K562 (cell line): Measurements from ENCODE around the gene LGALS12. TPM values are rescaled to one million over a fixed set of nuclear protein-coding genes. Genes with fewer than 3 reads are reported as not detected.

Source experiments
- CC2D1A ChIP-seq: fragments of 450-650 bp; IDR thresholded peaks from 2 replicates; pipeline ENCODE4 v1.6.1; 2017; ENCODE audit warnings: mild to moderate bottlenecking
- CSDE1 ChIP-seq, 2 experiments: fragments of 450-650 bp; IDR thresholded peaks; 2 replicates each; pipeline ENCODE4 v1.6.1; 2016; ENCODE audit warnings: mild to moderate bottlenecking in 1 of 2
- GTF3C2 ChIP-seq: IDR thresholded peaks from 3 replicates; pipeline ENCODE4 v1.6.1; 2011; ENCODE audit warnings: borderline replicate concordance, mild to moderate bottlenecking, moderate library complexity; ENCODE audit not compliant: insufficient read length; ENCODE audit errors: extremely low read depth
- LARP7 ChIP-seq: fragments of 450-650 bp; IDR thresholded peaks from 2 replicates; pipeline ENCODE4 v1.6.1; 2016
- NCOA2 ChIP-seq, 2 experiments: fragments of 450-650 bp; IDR thresholded peaks; 2 replicates each; pipeline ENCODE4 v1.6.1; 2018; ENCODE audit warnings: mild to moderate bottlenecking in 2 of 2, moderate library complexity in 1 of 2; ENCODE audit not compliant: partially characterized antibody in 2 of 2
- NFE2L1 ChIP-seq: fragments of 450-650 bp; IDR thresholded peaks from 2 replicates; pipeline ENCODE4 v1.6.1; 2016; ENCODE audit warnings: missing genetic modification characterization, low read depth, mild to moderate bottlenecking, missing compliant biosample characterization, moderate library complexity, borderline replicate concordance
- NR2C2 ChIP-seq, 2 experiments: fragments of 200-800 bp in 1 of 2; sonication (Bioruptor generic) in 1 of 2; sonication (generic) in 1 of 2; formaldehyde crosslinking in 1 of 2; IDR thresholded peaks; 2 replicates each; pipeline versions ENCODE4 v1.6.1 to v1.8.0; 2016 to 2022; ENCODE audit warnings: mild to moderate bottlenecking in 1 of 2, missing compliant biosample characterization in 1 of 2, missing genetic modification characterization in 1 of 2, missing genetic modification reagents in 1 of 2
- NR4A1 ChIP-seq, 2 experiments: fragments of 250-450 bp in 1 of 2; fragments of 450-650 bp in 1 of 2; sonication (Bioruptor Pico) in 1 of 2; IDR thresholded peaks; 2 replicates each; pipeline versions ENCODE4 v1.4.0 to v1.6.1; 2016 to 2020; ENCODE audit warnings: mild to moderate bottlenecking in 2 of 2, missing compliant biosample characterization in 1 of 2, missing genetic modification characterization in 1 of 2, moderate library complexity in 1 of 2
- RBBP5 ChIP-seq: fragments of 200-600 bp; sonication (generic); IDR thresholded peaks from 2 replicates; pipeline ENCODE4 v1.6.1; 2012; ENCODE audit warnings: borderline replicate concordance, mild to moderate bottlenecking, low read length, control low read depth, inconsistent platforms; ENCODE audit not compliant: insufficient read depth, poor library complexity, severe bottlenecking
- SAFB ChIP-seq: fragments of 200-400 bp; formaldehyde crosslinking; IDR thresholded peaks from 2 replicates; pipeline ENCODE4 v1.6.1; 2017; ENCODE audit warnings: low read depth, low read length, borderline replicate concordance
- THAP7 ChIP-seq: fragments of 250-450 bp; sonication (Bioruptor Pico); IDR thresholded peaks from 2 replicates; pipeline ENCODE4 v1.5.0; 2021
- ZBTB40 ChIP-seq, 2 experiments: fragments of 450-650 bp in 1 of 2; sonication (generic) in 1 of 2; formaldehyde crosslinking in 1 of 2; IDR thresholded peaks; 2 replicates each; pipeline versions ENCODE4 v1.7.1 to v1.9.0; 2016 to 2022; ENCODE audit warnings: inconsistent platforms in 1 of 2, mild to moderate bottlenecking in 1 of 2, missing genetic modification reagents in 1 of 2
- ZNF696 ChIP-seq: fragments of 250-450 bp; sonication (Bioruptor Pico); conservative IDR thresholded peaks from 2 replicates; pipeline ENCODE4 v1.4.0; 2020; ENCODE audit warnings: mild to moderate bottlenecking, moderate library complexity
- polyA plus RNA-seq, 8 experiments: library from polyadenylated mRNA; depleted of rRNA in 4 of 8; stranded (reverse) in 5 of 8; unstranded in 3 of 8; fragments of >200 nt; fragmentation: Nextera tagmentation in 2 of 8; fragmentation: Illumina TruSeq in 1 of 8; extraction: Ambion mirVana in 2 of 8; extraction: Trizol in 1 of 8; gene quantifications; 2 replicates each; pipeline versions ENCODE4 v1.2.1 to v1.2.3, GENCODE V29; 2011 to 2014; ENCODE audit warnings: inconsistent platforms in 1 of 8, missing spikeins in 1 of 8
- total RNA-seq, 7 experiments: library from RNA; depleted of rRNA in 6 of 7; stranded (reverse); fragments of >200 nt in 6 of 7; fragmentation: Illumina TruSeq in 2 of 7; extraction: Trizol in 2 of 7; gene quantifications; 2 replicates each; pipeline versions ENCODE4 v1.2.1 to v1.2.3, GENCODE V29; 2011 to 2021; ENCODE audit warnings: low replicate concordance in 1 of 7

Gene LGALS12
- total and polyA plus RNA-seq, 9 of the 15 experiments (the other 6 are each of a cell fraction or from before 2014, with no cell fraction given): 0.66 to 8.0 (median 5.0) TPM

- no peak for TF ChIP-seq NR2C2 (CRISPR knock-in tag; IDR thresholded peaks at IDR 0.05)
- TF ChIP-seq NR2C2 (tag; IDR thresholded peaks at IDR 0.05): peak; percentile 91
- peak; percentile 77; the same call in 1 of the 2 replicates for TF ChIP-seq THAP7 (CRISPR knock-in tag)
- no peak for TF ChIP-seq SAFB
- TF ChIP-seq CC2D1A: no peak
- TF ChIP-seq NCOA2 (IDR thresholded peaks at IDR 0.05; ENCODE audit: partially characterized antibody in 2 of 2): no peak
- TF ChIP-seq ZNF696: peak; percentile 81; the same call in 1 of the 2 replicates
- no peak for TF ChIP-seq ZBTB40 (IDR thresholded peaks at IDR 0.05)
- TF ChIP-seq ZBTB40 (CRISPR knock-in tag; IDR thresholded peaks at IDR 0.05): no peak
- no peak for TF ChIP-seq RBBP5
- TF ChIP-seq GTF3C2: no peak
- TF ChIP-seq NFE2L1 (tag): peak; percentile 77
- no peak for TF ChIP-seq LARP7
- peak; percentile 96 for TF ChIP-seq NR4A1 (CRISPR knock-in tag; IDR thresholded peaks at IDR 0.05)
- TF ChIP-seq NR4A1 (tag; IDR thresholded peaks at IDR 0.05): peak; percentile 99
- TF ChIP-seq CSDE1 (IDR thresholded peaks at IDR 0.05): no peak
Measured at GRCh38 chr11:63534895-63535461, 29.1 kb downstream of the LGALS12 start (continued).
